CD4-positive, alpha-beta T cell treated with Interleukin-17A for 4 hours (primary cell): ENCODE data around the gene PTCSC3.

Source experiments
- DNase-seq: peaks from one replicate; pipeline ENCODE4 v3.0.0-alpha.2; 2020; ENCODE audit warnings: mixed read lengths

The PTCSC3 gene

GRCh38 chr14:36176524-36176923 is at the start of gene PTCSC3:
Gene PTCSC3, minus strand, starts transcription at chr14:36176722.
- DNase-seq: no peak

GRCh38 chr14:36226164-36226563 is 49.6 kb upstream of the PTCSC3 start:
- DNase-seq: no peak

- no peak for DNase-seq
These were observed 47.7 kb upstream of the PTCSC3 start for GRCh38 chr14:36224176-36224575.

GRCh38 chr14:36223558-36223957 is 47.0 kb upstream of the PTCSC3 start:
- DNase-seq: no peak

GRCh38 chr14:36222952-36223468 is 46.5 kb upstream of the PTCSC3 start:
- no peak for DNase-seq

GRCh38 chr14:36222337-36222736 is 45.8 kb upstream of the PTCSC3 start:
- DNase-seq: no peak

- DNase-seq: no peak
These were observed 44.6 kb upstream of the PTCSC3 start for GRCh38 chr14:36221112-36221511.

GRCh38 chr14:36217732-36218131 is 41.2 kb upstream of the PTCSC3 start:
- DNase-seq: no peak

GRCh38 chr14:36217027-36217426 is 40.5 kb upstream of the PTCSC3 start:
- no peak for DNase-seq

GRCh38 chr14:36215217-36215598 is 38.7 kb upstream of the PTCSC3 start:
- DNase-seq: no peak

GRCh38 chr14:36214476-36215216 is 38.1 kb upstream of the PTCSC3 start:
- no peak for DNase-seq

- DNase-seq: no peak
These were observed 36.5 kb upstream of the PTCSC3 start for GRCh38 chr14:36212987-36213386.

GRCh38 chr14:36212577-36212976 is 36.1 kb upstream of the PTCSC3 start:
- no peak for DNase-seq

GRCh38 chr14:36208690-36209278 is 32.3 kb upstream of the PTCSC3 start:
- no peak for DNase-seq

- DNase-seq: no peak
These were observed 31.0 kb upstream of the PTCSC3 start for GRCh38 chr14:36207500-36207899.

- DNase-seq: no peak
These were observed 28.0 kb upstream of the PTCSC3 start for GRCh38 chr14:36204461-36205073.

- DNase-seq: no peak
These were observed 21.9 kb upstream of the PTCSC3 start for GRCh38 chr14:36198378-36198777.

GRCh38 chr14:36194663-36195062 is 18.1 kb upstream of the PTCSC3 start:
- no peak for DNase-seq

- no peak for DNase-seq
These were observed 16.0 kb upstream of the PTCSC3 start for GRCh38 chr14:36192530-36192929.

GRCh38 chr14:36183402-36183801 is 6.9 kb upstream of the PTCSC3 start:
- DNase-seq: no peak

- no peak for DNase-seq
These were observed 4.9 kb upstream of the PTCSC3 start for GRCh38 chr14:36181417-36181816.

- DNase-seq: no peak
These were observed 967 bp upstream of the PTCSC3 start for GRCh38 chr14:36177489-36177888.

GRCh38 chr14:36174767-36175424 is 1.6 kb downstream of the PTCSC3 start:
- DNase-seq: no peak

- DNase-seq: no peak
These were observed 3.4 kb downstream of the PTCSC3 start for GRCh38 chr14:36173161-36173560.
